GM12878 (cell line): ENCODE measurements around the gene FAM222A. TPM values are rescaled to one million over a fixed set of nuclear protein-coding genes. Genes with fewer than 3 reads are reported as not detected.

Experiments used
- ATAC-seq: fragments of 200-7000 bp; cut with Tn5 transposase; 3 replicates; pipeline ENCODE4 v1.9.1; 2020; ENCODE audit warnings: mild to moderate bottlenecking, moderate library complexity
- BruUV-seq: library from RNA; stranded (reverse); fragments of 400-500 nt; replicated peaks from 2 replicates; lab custom pipeline; 2021; lab: Mats Ljungman, UMichigan
- CTCF ChIA-PET: fragments of 300-600 bp; sonication (Branson Sonifier 250); formaldehyde crosslinking; extraction: SDS; loops from one replicate; lab custom pipeline; 2021; ENCODE audit warnings: inconsistent platforms; lab: Yijun Ruan, JAX
- POLR2A ChIA-PET: fragments of 350-600 bp; formaldehyde crosslinking; extraction: SDS; loops from one replicate; lab custom pipeline; 2021; ENCODE audit warnings: inconsistent platforms; lab: Charles Lee
- RAD21 ChIA-PET: fragments of 300-600 bp; sonication (Branson Sonifier 250); formaldehyde crosslinking; loops from one replicate; lab custom pipeline; 2023; ENCODE audit warnings: antibody characterized with exemption; ENCODE audit not compliant: unreplicated experiment; lab: Charles Lee
- SMC1A ChIA-PET: fragments of 300-600 bp; sonication (Branson Sonifier 250); formaldehyde crosslinking; loops from one replicate; lab custom pipeline; 2023; ENCODE audit not compliant: unreplicated experiment, uncharacterized antibody; lab: Charles Lee
- DNase-seq: peaks from one replicate; pipeline ENCODE4 v3.0.0-alpha.2; 2011; ENCODE audit warnings: low read depth, low spot score
- FAIRE-seq: peaks from 3 replicates; lab custom pipeline; 2011; peaks lifted over from hg19 to GRCh38; lab: Jason Lieb, UNC
- H2AFZ ChIP-seq: 2 replicates; pipeline ENCODE4 v1.6.0; 2011; ENCODE audit warnings: low read depth, low read length, control low read depth; ENCODE audit not compliant: control insufficient read depth
- H3K27ac ChIP-seq: 2 replicates; pipeline ENCODE4 v1.5.1; 2011; ENCODE audit warnings: control low read depth; ENCODE audit not compliant: control insufficient read depth, insufficient read depth
- H3K27me3 ChIP-seq, 2 experiments: replicated peaks in 1 of 2; 2 replicates each; pipeline versions ENCODE4 v1.6.0 to v1.6.1; 2011; ENCODE audit warnings: low read length in 1 of 2; ENCODE audit not compliant: control insufficient read depth in 2 of 2, insufficient read depth in 2 of 2
- H3K36me3 ChIP-seq, 2 experiments: 2 replicates each; pipeline ENCODE4 v1.5.1; 2011; ENCODE audit warnings: low read length in 1 of 2; ENCODE audit not compliant: control insufficient read depth in 2 of 2, insufficient read depth in 2 of 2
- H3K4me1 ChIP-seq: 2 replicates; pipeline ENCODE4 v1.6.1; 2011; ENCODE audit warnings: mild to moderate bottlenecking, low read length, moderate library complexity, mixed read lengths; ENCODE audit not compliant: control insufficient read depth, insufficient read depth
- H3K4me2 ChIP-seq: 2 replicates; pipeline ENCODE4 v1.6.0; 2011; ENCODE audit warnings: control low read depth; ENCODE audit not compliant: control insufficient read depth, insufficient read depth
- H3K4me3 ChIP-seq: fragments of 200-600 bp; sonication (generic); 2 replicates; pipeline ENCODE4 v1.5.1; 2016
- H3K79me2 ChIP-seq: 2 replicates; pipeline ENCODE4 v1.6.0; 2011; ENCODE audit warnings: low read length; ENCODE audit not compliant: control insufficient read depth, insufficient read depth
- H3K9ac ChIP-seq: 2 replicates; pipeline ENCODE4 v1.8.0; 2011; ENCODE audit warnings: low read length, control low read depth, mixed read lengths; ENCODE audit not compliant: control insufficient read depth, insufficient read depth
- H3K9me3 ChIP-seq: replicated peaks from 3 replicates; pipeline ENCODE4 v1.5.1; 2011; ENCODE audit warnings: mild to moderate bottlenecking, low read length; ENCODE audit not compliant: control insufficient read depth, insufficient read depth
- H4K20me1 ChIP-seq: 2 replicates; pipeline ENCODE4 v1.6.0; 2011; ENCODE audit not compliant: control insufficient read depth, insufficient read depth
- ATF7 ChIP-seq: fragments of 450-650 bp; IDR thresholded peaks from 2 replicates; pipeline ENCODE4 v1.6.1; 2016; ENCODE audit warnings: low read depth, mild to moderate bottlenecking
- BACH1 ChIP-seq: fragments of 450-650 bp; IDR thresholded peaks from 2 replicates; pipeline ENCODE4 v1.6.1; 2017; ENCODE audit warnings: mild to moderate bottlenecking, borderline replicate concordance
- BCL11A ChIP-seq: IDR thresholded peaks from 2 replicates; pipeline ENCODE4 v1.6.1; 2011; ENCODE audit warnings: low read depth, low read length
- GATAD2B ChIP-seq: fragments of 450-650 bp; conservative IDR thresholded peaks from 2 replicates; pipeline ENCODE4 v1.6.1; 2017; ENCODE audit warnings: low read depth, mild to moderate bottlenecking, moderate library complexity
- IRF5 ChIP-seq: fragments of 450-650 bp; IDR thresholded peaks from 2 replicates; pipeline ENCODE4 v1.6.1; 2017; ENCODE audit warnings: borderline replicate concordance
- NR2C2 ChIP-seq: IDR thresholded peaks from 2 replicates; pipeline ENCODE4 v1.6.1; 2011; ENCODE audit warnings: borderline replicate concordance, low read depth; ENCODE audit not compliant: control insufficient read depth, insufficient read length
- NRF1 ChIP-seq: conservative IDR thresholded peaks from 2 replicates; pipeline ENCODE4 v1.6.1; 2011; ENCODE audit warnings: mild to moderate bottlenecking, low read depth, low read length, improper control_type of control experiment
- RBBP5 ChIP-seq: fragments of 200-600 bp; sonication (generic); conservative IDR thresholded peaks from 2 replicates; pipeline ENCODE4 v1.6.1; 2016
- RELA ChIP-seq: fragments of 450-650 bp; IDR thresholded peaks from 2 replicates; pipeline ENCODE4 v1.8.0; 2014; ENCODE audit warnings: borderline replicate concordance; ENCODE audit not compliant: partially characterized antibody
- RFX5 ChIP-seq: IDR thresholded peaks from 2 replicates; pipeline ENCODE4 v1.6.1; 2011; ENCODE audit warnings: low read depth, low read length, improper control_type of control experiment
- SIX5 ChIP-seq: IDR thresholded peaks from 2 replicates; pipeline ENCODE4 v1.6.1; 2011; ENCODE audit warnings: mild to moderate bottlenecking, low read depth, low read length, moderate library complexity; ENCODE audit not compliant: severe bottlenecking
- SREBF1 ChIP-seq: IDR thresholded peaks from 2 replicates; pipeline ENCODE4 v1.6.1; 2012; ENCODE audit warnings: mild to moderate bottlenecking, low read length
- TBL1XR1 ChIP-seq: IDR thresholded peaks from 2 replicates; pipeline ENCODE4 v1.6.1; 2012; ENCODE audit warnings: low read depth, low read length, improper control_type of control experiment
- ZBTB40 ChIP-seq: fragments of 450-650 bp; IDR thresholded peaks from 2 replicates; pipeline ENCODE4 v1.6.1; 2016; ENCODE audit warnings: mild to moderate bottlenecking, moderate library complexity, borderline replicate concordance
- ZNF24 ChIP-seq: fragments of 450-650 bp; IDR thresholded peaks from 2 replicates; pipeline ENCODE4 v1.6.1; 2017; ENCODE audit warnings: antibody characterized with exemption, mild to moderate bottlenecking
- WGBS: methylation state at CpG from one replicate; pipeline ENCODE4 v1.1.6; 2016; ENCODE audit warnings: low lambda C conversion rate; ENCODE audit not compliant: insufficient replicate concordance, insufficient coverage; ENCODE audit errors: missing lambda C conversion rate; 5-methylcytosine and 5-hydroxymethylcytosine counted together
- in situ Hi-C: fragments of 300-500 bp; cut with MboI; formaldehyde crosslinking; loops from 9 replicates; pipeline ENCODE4 v1.14.3; 2018; ENCODE audit warnings: mixed read lengths
- intact Hi-C: fragments of 100-400 bp; cut with micrococcal nuclease; formaldehyde crosslinking; loops from one replicate; pipeline ENCODE4 v1.14.2; 2022; ENCODE audit not compliant: unreplicated experiment
- polyA plus RNA-seq, 11 experiments: library from polyadenylated mRNA; depleted of rRNA in 4 of 11; unstranded in 6 of 11; stranded (reverse) in 5 of 11; fragments of >200 nt; fragmentation: Nextera tagmentation in 4 of 11; fragmentation: Illumina TruSeq in 1 of 11; extraction: Ambion mirVana in 4 of 11; extraction: Trizol in 1 of 11; gene quantifications; 1 replicate in 1 of 11; 2 replicates in 10 of 11; pipeline versions ENCODE4 v1.2.1 to v1.2.3, GENCODE V29; 2011 to 2016; ENCODE audit warnings: inconsistent platforms in 2 of 11, missing spikeins in 2 of 11, low read depth in 1 of 11
- total RNA-seq, 4 experiments: library from RNA; depleted of rRNA in 3 of 4; stranded (reverse); fragments of >200 nt in 3 of 4; fragmentation: Illumina TruSeq in 1 of 4; extraction: Trizol in 1 of 4; gene quantifications; 2 replicates each; pipeline versions ENCODE4 v1.2.1 to v1.2.3, GENCODE V29; 2013 to 2021

FAM222A gene
- total and polyA plus RNA-seq, 10 of the 15 experiments (the other 5 are each of a cell fraction or from before 2014, with no cell fraction given): 0.04 to 0.49 (median 0.14) TPM; not detected in 3

- in situ Hi-C loops: no loop called here
- Histone ChIP-seq H3K4me2 (no peak overlapping the region), H3K36me3 (no peaks in the 10 kb centered on the region), H3K79me2 (no peaks in the 10 kb centered on the region), H3K9me3 (no peaks in the 10 kb centered on the region), H4K20me1 (no peaks in the 10 kb centered on the region), H3K4me1 (peaks cover 6% of the 10 kb centered on the region), H3K27me3 (peaks cover 2 to 9% of the 10 kb centered on the region in 2 experiments), H3K27ac (no peak overlapping the region), H2AFZ (no peak overlapping the region), H3K4me3 (no peak overlapping the region), H3K9ac (no peak overlapping the region)
- ChIA-PET RAD21 (no interaction called here), CTCF (interaction anchor here (1.0 kb wide), 1 partner anchor 129 kb away, joined by 3 read pairs; no protein-coding TSS in a partner anchor), SMC1A (no interaction called here), POLR2A (no interaction called here)
- BruUV-seq: no TSS peak
- WGBS: 59% methylated on average over 19 of the region's 19 CpGs
- DNase-seq: no peak
- ATAC-seq: no peak
- no peak for FAIRE-seq
- intact Hi-C loops: no loop called here
- TF ChIP-seq ZBTB40 (no peak), RFX5 (no peak), BACH1 (no peak), BCL11A (no peak), ZNF24 (no peak), SIX5 (no peak), GATAD2B (no peak), NRF1 (no peak), IRF5 (no peak), ATF7 (no peak), SREBF1 (no peak), TBL1XR1 (no peak), NR2C2 (no peak), RBBP5 (no peak), RELA (no peak)
Observed at GRCh38 chr12:109716512-109717389, 3.1 kb downstream of the FAM222A start.
